Activated CD8-positive, alpha-beta memory T cell treated with anti-CD3 and anti-CD28 coated beads, Interleukin-2, amount 50 U/mL, for 1 hour (primary cell): ENCODE results near the gene CRYBA4.

ENCODE experiments used
- DNase-seq: peaks from one replicate; pipeline ENCODE4 v3.0.0-alpha.2; 2020; ENCODE audit errors: extremely low read depth

Gene CRYBA4

DNA sequence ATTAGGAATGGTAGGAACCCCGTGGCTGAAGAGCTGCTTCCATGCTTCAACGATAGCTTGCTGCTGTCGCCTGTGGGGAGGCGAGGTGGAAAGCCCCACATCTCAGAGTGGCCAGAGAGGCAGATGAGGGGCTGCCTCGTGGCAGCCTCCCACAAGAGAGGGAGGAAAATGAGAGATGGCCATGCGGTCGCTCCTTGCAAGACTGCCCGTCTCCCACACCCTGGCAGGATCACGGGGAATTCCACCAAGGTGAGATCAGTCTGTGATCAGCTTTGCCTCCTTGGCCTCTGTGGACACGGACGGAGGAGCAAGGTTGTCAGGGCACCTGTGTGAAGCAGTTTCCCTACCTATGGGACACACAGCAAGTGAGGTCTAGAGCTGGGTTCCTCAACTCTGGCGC is 3.0 kb downstream of the CRYBA4 start:
- no peak for DNase-seq

DNA sequence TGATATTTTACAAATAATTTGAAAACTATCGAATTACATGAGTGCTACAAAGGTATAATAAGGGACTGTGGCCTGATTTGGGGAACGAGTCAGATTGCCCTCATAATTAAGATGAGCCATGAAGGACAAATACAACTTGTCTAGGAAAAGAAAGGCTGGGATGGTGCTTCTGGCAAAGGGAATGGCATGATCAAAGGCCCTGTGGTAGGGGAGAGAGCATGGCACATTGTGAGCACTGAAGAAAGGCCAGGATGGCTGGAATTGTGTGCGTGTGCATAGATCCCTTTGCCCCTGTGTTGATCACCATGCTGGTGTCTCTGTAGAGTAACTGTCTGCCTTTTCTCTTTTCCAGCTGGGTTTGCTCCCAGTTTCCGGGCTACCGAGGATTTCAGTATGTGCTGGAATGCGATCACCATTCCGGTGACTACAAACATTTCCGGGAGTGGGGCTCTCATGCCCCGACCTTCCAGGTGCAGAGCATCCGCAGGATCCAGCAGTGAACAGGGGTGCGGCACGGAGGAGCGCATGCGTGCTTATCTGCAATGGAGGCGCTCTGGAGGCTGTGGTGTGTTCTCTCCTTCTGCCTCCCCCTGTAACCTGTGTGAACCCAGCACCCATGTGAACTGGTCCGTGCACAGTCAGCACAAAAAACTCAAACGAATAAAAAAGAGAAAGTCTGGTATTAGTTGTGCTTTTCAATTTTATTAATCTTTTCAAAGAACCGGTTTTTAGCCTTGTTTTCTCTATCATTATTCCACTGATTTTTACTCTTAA is 8.4 kb downstream of the CRYBA4 start:
- DNase-seq = no peak

DNA sequence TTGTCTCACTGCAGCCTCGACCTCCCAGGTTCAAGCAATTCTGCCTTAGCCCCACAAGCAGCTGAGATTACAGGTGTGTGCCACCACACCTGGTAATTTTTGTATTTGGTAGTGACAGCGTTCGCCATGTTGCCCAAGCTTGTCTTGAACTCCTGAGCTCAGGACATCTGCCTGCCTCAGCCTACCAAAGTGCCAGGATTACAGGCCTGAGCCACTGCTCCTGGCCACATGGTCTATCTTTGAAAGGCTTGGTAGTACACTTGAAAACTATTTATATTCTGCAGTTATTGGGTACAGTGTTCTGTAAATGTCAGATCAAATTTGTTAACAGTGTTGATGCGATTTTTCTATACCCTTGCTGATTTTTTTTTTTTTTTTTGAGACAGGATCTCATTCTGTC is 9.5 kb downstream of the CRYBA4 start:
- DNase-seq = no peak

DNA sequence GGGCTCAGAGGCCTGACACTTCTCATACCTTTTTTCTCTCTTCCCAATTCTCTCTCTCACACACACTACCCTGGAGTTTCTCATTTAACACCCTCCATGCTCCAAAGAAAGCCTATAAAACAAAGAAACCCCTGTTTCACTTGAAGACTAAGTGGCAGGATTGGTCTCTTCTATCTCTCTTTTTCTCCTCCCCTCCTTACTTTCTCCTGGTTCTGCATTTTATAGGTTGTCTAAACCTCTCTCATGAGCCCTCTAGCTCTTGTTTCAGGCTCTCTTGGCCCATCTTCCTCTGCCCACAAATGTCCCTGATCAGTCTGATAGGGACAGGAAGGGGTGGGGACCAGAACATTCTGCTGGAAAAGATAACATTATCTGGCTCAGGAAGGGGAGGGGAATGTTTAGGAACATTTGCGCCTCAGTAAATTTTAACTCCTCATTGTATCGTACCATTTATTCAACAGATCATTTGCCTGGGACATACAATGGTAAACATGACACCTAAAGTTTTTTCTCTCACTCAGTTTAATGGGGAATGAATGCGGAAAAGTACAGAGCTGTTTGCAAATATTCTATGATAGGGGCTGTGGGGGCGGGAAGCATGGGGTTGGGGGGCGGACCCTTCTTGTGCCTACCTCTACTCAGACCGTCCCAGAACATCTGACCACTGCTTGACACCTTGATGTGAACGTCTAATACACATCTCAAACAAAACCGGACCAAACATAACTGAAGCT is 10.8 kb downstream of the CRYBA4 start:
- DNase-seq = no peak

DNA sequence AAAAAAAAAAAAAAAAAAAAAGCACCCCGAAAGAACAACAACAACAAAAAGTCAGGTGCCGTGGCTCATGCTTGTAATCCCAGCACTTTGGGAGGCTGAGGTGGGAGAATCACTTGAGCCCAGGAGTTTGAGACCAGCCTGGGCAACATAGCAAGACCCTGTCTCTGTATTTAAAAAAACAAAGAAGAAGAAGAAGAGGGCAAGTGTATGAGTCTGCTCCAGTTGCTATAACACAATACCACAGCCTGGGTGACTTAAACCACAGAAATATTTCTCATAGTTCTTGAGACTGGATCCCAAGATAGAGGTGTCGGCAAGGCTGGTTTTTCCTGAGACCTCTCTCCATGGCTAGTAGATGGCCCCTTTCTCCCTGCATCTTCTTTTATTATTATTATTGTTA is 12.4 kb downstream of the CRYBA4 start:
- no peak for DNase-seq

DNA sequence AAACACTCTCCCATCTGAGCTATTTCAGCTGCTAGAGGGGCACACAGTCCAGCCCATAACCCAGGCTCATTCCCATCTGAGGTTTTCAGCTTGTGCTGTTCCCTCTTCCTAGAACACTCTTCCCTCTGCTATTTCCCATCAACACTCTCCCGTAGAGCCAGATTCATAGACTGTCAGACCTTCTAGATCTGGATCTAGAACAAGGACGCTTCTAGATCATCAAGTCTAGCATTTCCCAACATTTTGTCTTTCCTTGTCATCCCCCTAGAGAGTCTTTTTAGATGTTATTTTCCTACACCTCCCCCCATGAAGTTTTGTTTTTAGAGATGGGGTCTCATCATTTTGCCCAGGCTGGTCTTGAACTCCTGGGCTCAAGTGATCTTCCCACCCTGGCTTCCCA is 13.4 kb downstream of the CRYBA4 start:
- no peak for DNase-seq

DNA sequence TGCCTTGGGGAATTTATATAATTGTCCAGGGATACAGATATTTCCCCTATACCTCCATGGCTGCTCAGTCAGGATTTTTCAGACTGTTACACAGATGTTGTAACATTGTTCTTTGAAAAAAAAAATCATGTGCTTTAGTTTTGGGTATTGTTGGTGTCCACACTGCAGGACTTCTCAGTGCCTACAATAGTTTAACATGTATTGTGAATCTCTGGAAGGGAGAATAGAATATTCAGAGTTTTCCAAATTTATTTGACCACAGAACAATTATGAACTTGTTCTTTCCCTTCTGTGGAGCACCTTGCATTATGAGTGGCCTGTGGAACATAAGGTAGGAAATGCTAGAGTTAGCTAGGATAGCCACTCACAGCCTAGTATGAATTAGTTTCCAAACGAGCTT is 14.5 kb downstream of the CRYBA4 start:
- no peak for DNase-seq

DNA sequence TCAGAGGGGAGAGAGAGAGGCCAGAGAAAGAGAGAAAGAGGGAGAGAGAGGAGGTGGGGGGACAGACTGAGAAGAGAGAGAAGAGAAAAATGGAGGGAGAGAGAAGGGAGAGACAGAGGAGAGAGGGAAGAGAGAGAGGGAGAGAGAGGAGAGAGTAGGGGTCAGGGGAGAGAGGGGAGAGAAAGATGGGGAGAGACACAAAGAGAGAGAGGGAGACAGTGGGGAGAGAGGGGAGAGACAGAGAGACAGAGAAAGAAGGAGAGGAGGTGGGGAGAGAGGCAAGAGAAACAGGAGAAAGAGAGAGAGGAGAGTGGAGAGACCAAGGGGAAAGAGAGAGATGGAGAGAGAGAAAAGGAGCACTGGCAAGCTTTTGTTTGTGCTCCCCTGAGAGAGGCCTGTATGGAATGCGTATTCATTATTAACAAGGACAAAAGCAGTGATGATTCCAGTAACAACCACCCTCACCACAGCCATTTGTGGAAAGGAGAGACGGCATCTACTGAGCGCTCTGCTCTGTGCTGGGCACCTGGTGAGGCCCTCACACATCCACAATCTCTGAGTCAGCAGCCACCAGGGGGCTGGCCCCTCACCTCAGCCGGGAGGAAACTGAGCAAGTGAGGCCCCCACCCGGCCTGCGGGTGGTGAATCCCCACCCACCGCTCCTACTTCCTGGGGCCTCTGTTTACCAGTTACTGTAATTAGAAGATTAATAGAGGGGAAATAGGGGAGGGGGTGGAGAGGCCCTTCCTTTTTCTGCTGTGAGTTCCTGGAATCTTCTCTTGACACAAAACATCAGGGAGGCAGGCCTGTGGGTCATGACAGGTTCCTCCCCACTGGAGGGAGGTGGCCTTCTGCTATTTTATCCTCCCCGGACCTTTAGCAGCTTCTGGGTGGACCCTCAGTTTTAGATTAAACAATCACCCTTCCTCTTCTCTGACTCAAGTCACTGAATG is 21.0 kb downstream of the CRYBA4 start:
- peak; percentile 59 for DNase-seq

DNA sequence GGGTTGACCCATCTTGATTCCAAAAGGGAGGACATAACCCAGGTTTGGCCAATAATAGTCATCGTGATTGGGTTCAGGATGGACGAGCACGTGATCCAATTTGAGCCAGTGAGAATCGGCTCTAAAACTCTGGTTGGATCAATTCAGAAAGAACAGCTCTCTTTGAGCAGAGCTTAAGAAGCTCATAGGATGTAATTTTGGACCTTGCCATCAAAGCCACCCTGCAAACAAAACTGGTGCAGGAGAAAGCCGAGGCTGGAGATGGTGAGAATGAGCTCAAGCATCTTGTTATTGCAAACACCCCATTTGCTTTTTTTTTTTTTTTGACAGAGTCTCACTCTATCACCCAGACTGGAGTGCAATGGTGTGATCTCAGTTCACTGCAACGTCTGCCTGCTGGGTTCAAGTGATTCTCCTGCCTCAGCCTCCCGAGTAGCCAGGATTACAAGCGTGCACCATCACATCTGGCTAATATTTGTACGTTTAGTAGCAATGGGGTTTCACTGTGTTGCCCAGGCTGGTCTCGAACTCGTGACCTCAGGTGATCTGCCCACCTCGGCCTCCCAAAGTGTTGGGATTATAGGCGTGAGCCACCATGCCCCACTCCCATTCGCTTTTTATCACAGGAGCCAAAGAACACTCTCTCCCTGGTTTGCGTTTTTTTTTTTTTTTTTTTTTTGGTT is 21.8 kb downstream of the CRYBA4 start:
- DNase-seq = no peak

DNA sequence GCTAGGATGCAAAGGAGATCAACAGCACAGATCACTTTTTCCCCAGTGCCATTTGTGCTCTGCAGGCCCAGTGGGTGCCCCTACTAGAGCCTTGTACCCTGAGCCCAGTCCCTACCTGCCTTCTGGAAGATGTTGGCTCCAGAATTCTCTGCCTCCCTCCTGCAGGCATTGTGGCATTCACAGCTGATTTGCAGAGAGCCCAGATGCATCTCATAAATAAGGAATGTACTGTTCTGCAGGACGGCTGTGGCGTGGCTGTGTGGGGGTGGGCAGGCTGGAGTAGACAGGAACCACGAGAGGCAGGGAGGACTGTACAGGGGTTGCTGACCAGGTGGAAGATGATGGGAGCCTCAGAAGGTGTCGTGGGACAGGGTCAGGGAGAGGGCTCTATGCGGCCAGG is 24.4 kb downstream of the CRYBA4 start:
- no peak for DNase-seq

DNA sequence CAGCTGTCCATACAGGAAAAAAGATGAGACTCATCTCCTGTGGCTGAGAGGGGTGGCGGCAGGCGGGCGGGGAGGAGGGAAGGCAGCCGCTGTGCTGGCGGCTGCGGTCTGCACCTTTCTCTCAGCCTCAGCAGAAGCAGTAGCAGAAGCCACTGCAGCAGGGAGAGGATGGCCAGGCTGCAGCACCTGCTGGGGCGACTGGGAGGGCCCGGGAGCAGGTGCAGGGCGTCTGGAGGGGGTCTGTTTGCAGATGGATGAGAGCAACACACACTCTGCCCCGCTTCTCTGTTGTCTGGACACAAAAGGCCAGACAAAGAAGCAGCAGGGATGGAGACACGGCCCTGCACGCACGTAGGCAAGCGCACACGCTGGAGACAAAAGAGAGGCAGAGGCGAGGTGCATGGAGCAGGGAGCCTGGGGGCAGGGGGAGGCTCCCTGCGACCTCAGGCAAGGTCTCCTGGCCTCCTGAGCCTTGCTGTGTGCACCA is 26.3 kb downstream of the CRYBA4 start:
- no peak for DNase-seq

DNA sequence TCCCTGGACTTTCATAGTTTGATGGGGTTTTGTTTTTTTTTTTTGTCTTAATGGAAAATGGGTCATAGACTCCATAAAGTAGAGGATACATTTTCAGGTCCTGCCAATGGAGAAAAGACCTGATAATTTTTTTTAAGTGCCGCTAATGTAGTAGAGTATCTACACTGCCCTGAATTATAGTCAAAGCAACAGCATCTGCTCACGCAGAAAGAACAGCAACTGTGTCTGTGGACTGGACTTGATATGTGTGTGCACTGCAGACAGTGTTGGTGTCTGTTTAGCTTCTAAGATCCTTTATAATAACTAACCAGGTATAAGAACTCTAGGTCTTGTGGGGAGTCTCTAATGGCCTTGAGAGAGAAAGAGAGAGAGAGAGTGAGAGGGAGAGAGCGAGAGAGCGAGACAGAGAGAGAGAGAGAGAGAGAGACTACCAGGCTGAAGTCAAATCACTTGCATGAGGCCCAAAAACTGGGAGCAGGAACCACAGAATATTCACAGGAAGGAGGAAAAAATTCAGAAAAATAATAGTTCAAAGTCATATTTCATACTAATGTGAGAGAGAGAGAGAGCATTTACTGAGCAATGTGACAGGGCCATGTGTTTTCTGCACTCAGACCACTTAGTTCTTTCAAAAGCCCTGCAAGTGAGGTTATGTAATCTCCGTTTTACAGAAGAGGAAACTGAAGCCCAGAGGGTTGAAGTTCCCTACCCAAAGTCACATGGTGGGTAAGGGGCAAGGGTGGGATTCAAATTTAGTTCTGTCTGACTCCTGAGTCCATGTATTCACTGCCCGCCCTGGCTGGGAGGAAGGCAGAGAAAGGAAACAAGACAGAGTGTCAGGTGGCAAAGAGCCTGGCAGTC is 27.0 kb downstream of the CRYBA4 start:
- DNase-seq = no peak

DNA sequence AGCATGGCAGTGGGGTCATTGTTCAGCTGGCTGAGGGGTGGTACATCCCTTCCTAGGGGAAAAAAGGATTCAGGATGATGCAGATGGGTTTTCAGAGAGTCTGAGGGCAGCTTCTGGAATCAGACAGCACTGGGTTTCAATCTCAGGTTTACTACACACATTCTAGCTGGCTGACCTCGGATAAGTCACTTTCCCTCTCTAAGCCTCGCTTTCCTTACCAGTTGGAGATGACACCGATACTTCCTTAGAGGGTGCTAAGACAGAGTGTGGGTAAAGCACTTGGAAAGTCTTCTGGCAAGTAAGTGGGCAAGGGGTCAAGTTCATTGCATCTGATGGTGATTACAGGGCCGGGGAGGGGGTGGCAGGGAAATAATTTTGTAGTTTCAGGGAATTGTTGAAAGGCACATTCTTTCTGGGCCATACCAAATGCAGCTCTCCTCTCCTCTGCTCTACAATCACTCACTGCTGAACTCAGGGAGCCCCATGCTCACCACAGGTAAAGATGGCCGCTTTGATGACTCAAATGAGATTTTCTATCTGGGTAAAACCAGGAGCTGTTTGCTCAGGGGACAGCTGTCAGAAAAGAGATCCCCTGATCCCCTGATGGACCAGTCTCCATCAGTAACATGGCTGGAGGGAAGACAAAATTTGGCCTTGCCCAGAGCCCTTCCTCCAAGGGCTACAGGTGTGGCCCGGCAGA is 29.1 kb downstream of the CRYBA4 start:
- DNase-seq = no peak

DNA sequence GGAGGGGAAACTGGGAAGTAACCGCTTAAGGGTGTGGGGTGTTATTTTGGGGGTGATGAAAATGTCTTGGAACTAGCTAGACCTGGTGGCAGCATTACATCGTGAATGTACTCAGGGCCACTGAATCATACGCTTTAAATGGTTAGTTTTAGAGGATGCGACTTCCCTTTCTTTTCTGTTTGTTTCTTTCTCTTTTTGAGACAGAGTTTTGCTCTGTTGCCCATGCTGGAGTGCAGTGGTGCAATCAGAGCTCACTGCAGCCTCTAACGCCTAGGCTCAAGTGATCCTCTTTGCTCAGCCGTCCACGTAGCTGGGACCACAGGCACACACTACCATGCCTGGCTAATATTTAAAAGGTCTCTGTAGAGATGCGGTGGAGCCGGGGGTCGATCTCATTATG is 30.1 kb downstream of the CRYBA4 start:
- no peak for DNase-seq

DNA sequence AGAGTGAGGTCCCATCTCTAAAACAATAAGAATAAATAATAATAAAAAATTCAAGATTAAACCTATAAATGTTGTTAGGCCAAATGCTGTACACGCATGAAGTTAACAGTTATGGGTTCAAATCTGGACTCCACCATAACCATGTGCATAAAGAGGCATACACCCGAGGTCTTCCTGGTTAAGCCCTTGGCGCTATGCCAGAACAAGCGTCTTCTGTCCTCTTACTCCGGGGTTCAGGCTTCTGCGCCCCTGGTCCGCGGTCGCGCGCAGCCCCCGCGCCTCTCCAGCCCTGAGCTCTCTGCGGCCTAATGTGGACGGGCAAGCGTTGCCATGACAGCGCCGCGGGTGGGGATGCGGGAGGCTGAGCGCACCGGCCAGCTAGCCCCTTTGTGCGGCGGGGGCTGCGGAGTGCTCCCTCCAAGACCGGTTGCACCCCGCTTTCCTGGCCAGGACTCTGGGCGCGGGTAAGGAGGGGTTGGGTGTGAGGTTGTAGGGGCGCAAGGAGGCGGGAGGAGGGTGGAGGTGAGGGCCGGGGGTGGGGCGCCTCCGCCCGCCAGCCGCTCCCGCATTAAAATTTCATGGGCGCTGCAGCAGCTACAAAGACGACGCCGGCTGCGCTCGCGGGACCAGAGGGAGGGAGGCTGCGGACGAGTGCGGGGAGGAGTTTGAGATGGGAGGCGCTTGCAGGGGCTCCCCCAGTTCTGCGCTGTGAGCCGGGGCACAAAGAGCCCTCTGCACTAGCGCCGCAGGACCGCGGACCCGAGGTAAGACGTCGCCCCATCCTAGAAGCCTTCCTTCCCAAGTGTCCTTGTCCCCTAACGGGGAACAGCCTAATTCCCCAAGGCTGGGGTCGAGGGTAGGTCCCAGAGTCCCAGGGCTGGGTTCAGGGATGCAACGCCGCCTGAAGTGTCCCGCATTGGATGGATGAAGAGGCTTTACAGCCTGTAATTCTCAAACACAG is 35.4 kb downstream of the CRYBA4 start, which contains the start of gene MIAT:
TSS of gene MIAT (plus strand) at position 698 of the 961 bp plus-strand sequence.
- no peak for DNase-seq

DNA sequence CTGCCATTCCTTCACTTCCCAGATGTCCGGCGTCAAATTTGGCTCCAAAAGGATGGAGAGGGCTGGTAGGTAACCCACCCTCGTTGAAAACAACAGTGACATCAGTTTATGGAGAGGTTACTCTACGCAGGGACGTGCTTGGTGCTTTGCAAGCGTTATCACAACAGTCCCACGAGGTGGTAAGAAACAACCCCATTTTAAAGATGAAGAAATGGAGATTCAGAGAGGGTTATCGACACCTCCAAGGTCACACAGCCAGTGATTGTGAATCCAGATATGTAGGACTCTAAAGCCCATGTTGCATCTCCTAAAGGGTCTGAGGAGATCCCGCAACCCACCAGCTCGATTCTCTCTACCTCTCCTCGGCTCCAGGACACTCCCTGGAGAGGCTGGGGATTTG is 36.4 kb downstream of the CRYBA4 start:
- no peak for DNase-seq

DNA sequence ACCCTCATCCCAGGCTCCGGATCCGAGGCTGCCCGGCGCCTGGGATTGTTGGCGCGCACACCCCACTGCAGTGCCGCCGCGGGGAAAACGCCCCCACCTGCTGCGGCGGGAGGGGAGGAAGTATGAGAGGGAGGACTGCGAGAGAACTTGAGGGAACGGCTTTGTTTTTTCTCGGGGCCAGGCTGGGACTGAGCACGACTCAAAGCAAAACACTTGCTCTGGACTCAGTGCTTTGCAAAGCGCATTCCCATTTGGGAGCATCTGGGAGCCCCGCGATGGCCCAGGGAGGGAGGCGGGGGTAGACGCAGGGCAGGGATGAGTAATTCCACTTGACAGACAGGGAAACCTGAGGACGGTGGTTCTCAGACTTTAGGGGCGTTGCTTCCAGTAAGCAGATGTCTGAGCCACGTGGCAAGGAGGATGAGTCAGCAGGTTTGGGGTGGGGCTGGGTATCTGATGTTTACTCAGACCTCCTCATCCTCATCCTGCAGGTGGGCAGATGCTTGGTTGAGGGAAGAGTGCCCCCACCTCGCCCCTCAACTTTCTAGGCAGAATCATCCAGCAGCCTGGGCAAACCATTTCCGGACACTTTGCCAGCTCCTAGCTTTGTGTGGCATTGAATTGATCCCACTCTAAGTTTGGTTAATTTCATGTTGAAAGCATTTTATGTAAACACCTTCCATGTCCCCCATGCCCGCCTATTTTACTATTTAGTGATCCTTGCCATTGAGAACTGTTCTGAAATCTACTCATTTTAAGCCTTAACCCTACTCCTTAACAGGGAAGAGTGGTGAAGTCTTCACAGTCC is 37.1 kb downstream of the CRYBA4 start:
- no peak for DNase-seq

DNA sequence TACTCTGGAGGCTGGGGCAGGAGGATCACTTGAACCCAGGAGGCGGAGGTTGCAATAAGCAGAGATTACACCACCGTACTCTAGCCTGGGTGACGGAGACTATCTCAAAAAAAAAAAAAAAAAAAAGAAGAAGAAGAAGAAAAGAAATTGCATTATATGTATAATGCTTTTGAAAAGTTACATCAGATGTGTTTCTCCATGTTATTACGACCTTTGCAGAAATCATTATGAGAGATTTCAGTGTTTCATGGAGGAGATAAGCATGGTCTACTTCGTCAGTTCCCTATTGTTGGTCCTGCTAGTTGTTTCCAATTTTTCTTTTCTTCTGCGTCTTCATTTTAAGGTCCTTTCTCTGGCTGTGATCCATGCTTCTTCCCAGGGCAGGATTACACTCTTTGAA is 38.6 kb downstream of the CRYBA4 start:
- no peak for DNase-seq
